NCI-H2107 treated with DMSO at 0.1 percent for 48 hours (cell line): ENCODE data around the gene LMO7.
"Not testable (repeated sequence)": the region's sequence is repeated elsewhere in the genome, so short reads cannot be mapped to it uniquely, and the experiment has no call there.

Source experiments
- DNase-seq: peaks from one replicate; lab custom pipeline; 2025; ENCODE audit not compliant: unreplicated experiment; lab: John Stamatoyannopoulos, UW

LMO7 gene

GRCh38 chr13:75647126-75647784 lies 11.1 kb downstream of the LMO7 start:
- DNase-seq: no peak

- no peak for DNase-seq
Measured at GRCh38 chr13:75648446-75648845, 12.3 kb downstream of the LMO7 start.

GRCh38 chr13:75651013-75651412 lies 14.9 kb downstream of the LMO7 start:
- DNase-seq: no peak

GRCh38 chr13:75652726-75653125 lies 16.6 kb downstream of the LMO7 start:
- no peak for DNase-seq

GRCh38 chr13:75656425-75656989 lies 20.4 kb downstream of the LMO7 start:
- no peak for DNase-seq

GRCh38 chr13:75657111-75657510 lies 21.0 kb downstream of the LMO7 start:
- DNase-seq: no peak

- no peak for DNase-seq
Measured at GRCh38 chr13:75660694-75661093, 24.6 kb downstream of the LMO7 start.

- DNase-seq: no peak
Measured at GRCh38 chr13:75661443-75661842, 25.3 kb downstream of the LMO7 start.

GRCh38 chr13:75666646-75667351 lies 30.7 kb downstream of the LMO7 start:
- DNase-seq: no peak

GRCh38 chr13:75669706-75670105 lies 33.6 kb downstream of the LMO7 start:
- no peak for DNase-seq

GRCh38 chr13:75670496-75670895 lies 34.4 kb downstream of the LMO7 start:
- DNase-seq: no peak

GRCh38 chr13:75675421-75675820 lies 39.3 kb downstream of the LMO7 start:
- no peak for DNase-seq

- no peak for DNase-seq
Measured at GRCh38 chr13:75679459-75679858, 43.3 kb downstream of the LMO7 start.

GRCh38 chr13:75680251-75680650 lies 44.1 kb downstream of the LMO7 start:
- not testable (repeated sequence) for DNase-seq

GRCh38 chr13:75682326-75682725 lies 46.2 kb downstream of the LMO7 start:
- no peak for DNase-seq

- DNase-seq: no peak
Measured at GRCh38 chr13:75685239-75685697, 49.1 kb downstream of the LMO7 start.

- no peak for DNase-seq
Measured at GRCh38 chr13:75687150-75687763, 51.1 kb downstream of the LMO7 start.

GRCh38 chr13:75689686-75690085 lies 53.6 kb downstream of the LMO7 start:
- DNase-seq: no peak

GRCh38 chr13:75690607-75691006 lies 54.5 kb downstream of the LMO7 start:
- no peak for DNase-seq

- DNase-seq: no peak
Measured at GRCh38 chr13:75691183-75691582, 55.1 kb downstream of the LMO7 start.

- DNase-seq: no peak
Measured at GRCh38 chr13:75693227-75693626, 57.1 kb downstream of the LMO7 start.

- no peak for DNase-seq
Measured at GRCh38 chr13:75694722-75695121, 58.6 kb downstream of the LMO7 start.
